HL-60 (cell line): ENCODE data around the gene LAMC3.

Experiments
- DNase-seq, 2 experiments: peaks; one replicate each; pipeline ENCODE4 v3.0.0-alpha.2; 2010 to 2020; ENCODE audit warnings: low read depth in 1 of 2, low spot score in 1 of 2
- H3K27ac ChIP-seq: fragments of 250-450 bp; sonication (Bioruptor Pico); replicated peaks from 2 replicates; pipeline ENCODE4 v1.5.1; 2020; ENCODE audit warnings: mild to moderate bottlenecking, moderate library complexity
- H3K27me3 ChIP-seq: fragments of 250-450 bp; sonication (Bioruptor Pico); 2 replicates; pipeline ENCODE4 v1.5.1; 2021; ENCODE audit warnings: mild to moderate bottlenecking, moderate library complexity; ENCODE audit not compliant: insufficient read depth, poor library complexity, severe bottlenecking
- H3K4me3 ChIP-seq: replicated peaks from 2 replicates; pipeline ENCODE4 v1.5.1; 2011; ENCODE audit warnings: mild to moderate bottlenecking, control low read depth, low read length; ENCODE audit not compliant: insufficient read depth
- CTCF ChIP-seq: IDR thresholded peaks from one replicate; pipeline ENCODE4 v1.5.1; 2011; ENCODE audit warnings: low read length, control low read depth, inconsistent platforms; ENCODE audit not compliant: insufficient read depth
- GABPA ChIP-seq: IDR thresholded peaks from 2 replicates; pipeline ENCODE4 v1.6.1; 2012; ENCODE audit warnings: low read depth
- POLR2AphosphoS5 ChIP-seq: IDR thresholded peaks from 2 replicates; pipeline ENCODE4 v1.6.1; 2012; ENCODE audit warnings: low read depth
- REST ChIP-seq: IDR thresholded peaks from 2 replicates; pipeline ENCODE4 v1.6.1; 2012; ENCODE audit warnings: low read depth; ENCODE audit not compliant: insufficient replicate concordance
- SPI1 ChIP-seq: IDR thresholded peaks from 2 replicates; pipeline ENCODE4 v1.6.1; 2012; ENCODE audit warnings: low read depth, mild to moderate bottlenecking, borderline replicate concordance

The LAMC3 gene

DNA sequence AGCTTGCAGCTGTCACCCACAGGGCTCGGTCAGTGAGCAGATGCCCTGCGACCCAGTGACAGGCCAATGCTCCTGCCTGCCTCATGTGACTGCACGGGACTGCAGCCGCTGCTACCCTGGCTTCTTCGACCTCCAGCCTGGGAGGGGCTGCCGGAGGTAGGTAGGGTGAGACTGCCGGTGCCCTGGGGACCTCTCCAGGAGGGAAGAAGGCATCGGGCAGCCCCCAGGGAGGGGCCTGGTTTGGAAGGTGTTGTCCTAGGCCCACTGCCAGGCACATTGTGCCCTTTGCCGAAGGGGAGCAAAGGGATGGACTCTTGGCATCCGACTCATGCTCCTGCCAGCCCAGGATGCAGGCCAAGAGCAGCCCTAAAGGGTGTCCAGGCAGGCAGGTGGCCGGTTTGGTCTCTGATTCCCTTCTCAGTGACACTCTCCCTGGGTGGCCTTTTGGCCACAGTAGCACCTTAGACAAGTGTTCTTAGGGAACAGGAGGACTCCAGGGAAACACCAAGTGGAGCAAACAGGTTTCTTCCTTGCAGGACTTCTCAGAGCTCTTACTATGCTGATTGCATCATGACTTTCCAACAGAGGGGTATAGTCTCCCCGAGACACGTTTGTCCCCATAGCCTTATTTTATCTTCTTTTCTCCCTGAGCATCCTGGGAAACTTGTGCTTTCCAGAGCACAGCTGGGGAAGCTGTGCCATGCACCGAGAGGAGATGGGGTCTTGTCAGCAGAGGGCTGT, 59.3 kb downstream of the LAMC3 start:
- TF ChIP-seq POLR2AphosphoS5 (no peak), SPI1 (no peak), REST (no peak), GABPA (no peak), CTCF (no peak)
- peaks cover 2% of the 10 kb centered on the region for H3K27me3 ChIP-seq
- H3K27ac ChIP-seq, result no peak overlapping the region
- no peak overlapping the region for H3K4me3 ChIP-seq
- DNase-seq, result no peak

GRCh38 chr9:131069699-131070098, 60.7 kb downstream of the LAMC3 start:
- Histone ChIP-seq H3K27ac (no peak overlapping the region), H3K27me3 (peaks cover 2% of the 10 kb centered on the region), H3K4me3 (no peak overlapping the region)
- DNase-seq, result no peak
- TF ChIP-seq GABPA, result no peak
- TF ChIP-seq SPI1, result no peak
- no peak for TF ChIP-seq POLR2AphosphoS5
- TF ChIP-seq REST, result no peak
- TF ChIP-seq CTCF, result no peak

DNA sequence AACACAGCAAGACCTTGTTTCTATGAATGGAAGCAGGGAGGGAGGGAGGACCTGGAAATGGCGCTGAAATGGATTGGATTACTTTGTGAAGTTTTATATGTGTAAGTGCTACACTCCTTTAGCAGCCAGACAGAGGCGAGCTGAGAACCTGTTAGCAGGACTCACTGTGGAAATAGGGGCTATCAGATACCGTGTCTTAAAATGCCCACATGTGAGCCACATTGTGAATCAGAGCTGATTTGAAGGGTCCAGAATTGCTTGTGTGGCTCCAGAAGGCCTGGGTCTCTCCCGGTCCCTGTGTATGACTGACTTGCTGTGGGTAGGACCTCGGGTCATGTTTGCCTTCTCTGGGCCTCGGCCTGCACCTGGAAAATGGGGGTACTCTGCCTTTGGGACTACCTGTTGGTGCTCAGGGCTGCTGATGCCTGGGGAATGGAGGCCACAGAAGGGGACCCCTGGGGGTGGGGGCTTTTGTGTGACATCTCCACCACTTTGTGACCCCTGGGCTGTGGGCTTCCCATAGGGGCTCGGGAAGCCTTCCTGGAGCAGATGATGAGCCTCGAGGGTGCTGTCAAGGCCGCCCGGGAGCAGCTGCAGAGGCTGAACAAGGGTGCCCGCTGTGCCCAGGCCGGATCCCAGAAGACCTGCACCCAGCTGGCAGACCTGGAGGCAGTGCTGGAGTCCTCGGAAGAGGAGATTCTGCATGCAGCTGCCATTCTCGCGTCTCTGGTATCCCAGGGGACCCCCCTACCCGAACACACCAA, 63.3 kb downstream of the LAMC3 start:
- DNase-seq, result no peak
- Histone ChIP-seq H3K27me3 (no peaks in the 10 kb centered on the region), H3K27ac (no peak overlapping the region), H3K4me3 (no peak overlapping the region)
- TF ChIP-seq CTCF (no peak), REST (no peak), SPI1 (no peak), POLR2AphosphoS5 (no peak), GABPA (no peak)
